ENCODE results near the gene HLF. TPM values are rescaled to one million over a fixed set of nuclear protein-coding genes. Genes with fewer than 3 reads are reported as not detected.

The HLF gene
- total RNA-seq, 1 experiment from 2014 or later = 1.5 TPM

DNA sequence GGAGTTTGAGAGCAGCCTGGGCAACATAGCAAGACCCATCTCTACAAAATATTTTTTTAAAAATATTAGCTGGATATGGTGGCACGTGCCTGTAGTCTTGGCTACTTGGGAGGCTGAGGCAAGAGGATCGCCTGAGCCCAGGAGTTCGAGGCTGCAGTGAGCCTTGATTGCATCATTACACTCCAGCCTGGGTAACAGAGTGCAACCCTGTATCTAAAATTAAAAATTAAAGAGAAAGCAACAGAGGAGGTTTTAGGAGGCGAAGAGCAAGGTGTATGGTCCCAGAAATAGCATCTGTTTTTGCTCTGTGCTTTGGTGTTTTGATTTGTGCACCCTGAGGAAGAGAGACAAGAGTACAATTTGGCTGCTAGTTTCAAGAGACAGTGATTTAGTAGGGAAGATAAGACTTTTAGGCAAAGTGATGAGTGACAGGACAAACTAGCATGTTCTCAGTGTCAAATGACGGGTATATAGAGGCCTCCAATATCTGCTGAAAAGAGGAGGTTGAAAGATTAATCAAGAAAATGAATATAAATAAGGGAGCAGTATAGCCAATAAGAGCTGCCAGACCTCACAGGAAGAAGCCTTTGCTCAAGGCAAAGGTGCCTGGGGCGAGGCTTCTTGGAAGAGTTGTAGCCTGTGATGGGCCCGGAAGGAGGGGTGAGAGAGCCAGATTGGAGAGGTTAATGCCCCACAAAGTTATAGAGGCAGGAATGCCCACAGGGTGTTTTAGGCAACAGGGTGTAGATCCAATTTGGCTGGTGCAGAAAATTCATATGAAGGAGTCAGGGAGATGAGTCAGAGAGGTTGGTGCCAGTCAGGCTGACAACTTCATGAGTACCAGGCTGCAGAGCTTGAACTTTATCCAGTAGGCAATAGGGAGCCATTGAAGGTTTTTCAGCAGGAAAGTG lies 11.4 kb downstream of the HLF start:
- H3K27me3 ChIP-seq = no peaks in the 10 kb centered on the region
- no peaks in the 10 kb centered on the region for H3K9me3 ChIP-seq (replicated peaks)
- H3K4me3 ChIP-seq = no peak overlapping the region
- no peaks in the 10 kb centered on the region for H3K4me1 ChIP-seq
- no peak for DNase-seq
- H3K36me3 ChIP-seq = no peaks in the 10 kb centered on the region
- H3K27ac ChIP-seq = no peak overlapping the region

DNA sequence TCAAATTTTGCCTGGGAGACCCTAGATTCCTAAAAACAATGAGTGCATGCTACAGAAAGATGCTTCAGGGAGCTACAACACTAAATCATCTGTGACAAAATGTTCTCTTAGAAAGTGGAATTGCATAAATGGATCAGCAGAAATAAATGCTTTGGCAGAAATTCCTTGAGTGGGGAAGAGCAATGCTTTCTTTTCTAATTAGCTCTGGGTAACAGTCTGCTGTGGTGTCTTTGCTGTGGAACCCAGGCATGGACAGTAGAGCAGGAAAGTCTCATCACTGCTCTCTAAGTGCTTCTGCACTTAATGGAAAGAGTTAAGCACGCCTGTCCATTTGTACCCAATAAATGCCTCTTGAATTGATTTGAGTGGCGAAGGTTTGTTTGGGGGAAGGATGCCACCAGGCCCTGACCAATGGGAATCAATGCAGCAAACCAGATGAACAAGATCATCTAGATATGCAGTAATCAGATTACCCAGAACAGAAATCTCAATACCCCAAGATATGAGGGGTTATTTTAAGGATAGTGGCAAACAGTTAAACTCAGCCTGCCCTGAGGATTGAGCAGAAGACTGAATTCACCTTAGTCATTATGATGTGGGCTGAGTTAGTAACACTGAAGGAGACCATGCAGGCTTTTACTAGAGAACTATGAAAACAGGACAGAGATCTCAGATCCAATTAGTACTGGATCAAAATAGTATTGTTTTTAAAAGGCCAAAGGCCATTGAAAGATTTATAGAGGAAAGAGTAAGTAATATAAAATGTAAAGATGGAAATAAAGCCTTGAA lies 13.6 kb downstream of the HLF start:
- Histone ChIP-seq H3K4me3 (no peak overlapping the region), H3K4me1 (no peaks in the 10 kb centered on the region), H3K9me3 (replicated peaks) (no peaks in the 10 kb centered on the region), H3K27ac (no peak overlapping the region), H3K27me3 (no peaks in the 10 kb centered on the region), H3K36me3 (no peaks in the 10 kb centered on the region)
- DNase-seq = no peak

DNA sequence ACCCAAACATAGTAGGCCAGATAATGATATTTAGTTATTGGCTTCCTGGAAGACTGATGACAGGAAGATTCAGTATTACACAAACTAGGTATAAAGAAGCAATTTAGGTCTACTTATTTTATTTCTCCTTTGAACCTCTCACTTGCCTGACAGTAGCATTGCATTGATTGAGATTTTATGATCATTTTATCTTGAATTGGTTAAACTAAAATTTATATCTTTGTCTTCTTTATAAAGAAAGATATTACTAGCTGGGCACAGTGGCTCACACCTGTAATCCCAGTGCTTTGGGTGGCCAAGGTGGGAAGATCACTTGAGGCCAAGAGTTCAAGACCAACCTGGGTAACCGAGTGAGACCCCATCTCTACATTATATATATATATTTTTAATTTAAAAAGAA lies 14.4 kb downstream of the HLF start:
- no peak overlapping the region for H3K4me3 ChIP-seq

DNA sequence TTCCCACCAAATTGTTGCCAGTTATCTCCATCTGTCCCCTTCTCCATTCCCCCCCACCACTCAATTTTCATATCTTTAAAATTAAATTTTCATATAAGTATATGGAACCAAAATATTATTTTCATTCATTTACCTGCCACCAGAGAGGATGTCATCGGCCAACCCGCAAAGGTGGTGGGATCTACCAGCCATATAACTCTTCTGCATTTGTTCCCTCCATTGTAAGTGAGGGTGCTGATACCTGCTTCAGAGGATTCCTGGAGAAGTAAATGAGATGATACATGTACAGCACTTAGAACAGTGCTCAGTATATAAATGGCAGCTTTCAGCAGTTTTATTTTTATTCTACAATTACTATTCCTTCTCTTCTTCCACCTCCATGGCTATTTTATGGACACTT lies 15.0 kb downstream of the HLF start:
- Histone ChIP-seq H3K4me3 (no peak overlapping the region), H3K4me1 (no peaks in the 10 kb centered on the region), H3K9me3 (replicated peaks) (no peaks in the 10 kb centered on the region), H3K27me3 (no peaks in the 10 kb centered on the region), H3K36me3 (no peaks in the 10 kb centered on the region), H3K27ac (no peak overlapping the region)
- no peak for DNase-seq

More for the DNA sequence above, 14.4 kb downstream of the HLF start:
- Histone ChIP-seq H3K27ac (no peak overlapping the region), H3K36me3 (no peaks in the 10 kb centered on the region), H3K9me3 (replicated peaks) (no peaks in the 10 kb centered on the region), H3K27me3 (no peaks in the 10 kb centered on the region), H3K4me1 (no peaks in the 10 kb centered on the region)
- no peak for DNase-seq

DNA sequence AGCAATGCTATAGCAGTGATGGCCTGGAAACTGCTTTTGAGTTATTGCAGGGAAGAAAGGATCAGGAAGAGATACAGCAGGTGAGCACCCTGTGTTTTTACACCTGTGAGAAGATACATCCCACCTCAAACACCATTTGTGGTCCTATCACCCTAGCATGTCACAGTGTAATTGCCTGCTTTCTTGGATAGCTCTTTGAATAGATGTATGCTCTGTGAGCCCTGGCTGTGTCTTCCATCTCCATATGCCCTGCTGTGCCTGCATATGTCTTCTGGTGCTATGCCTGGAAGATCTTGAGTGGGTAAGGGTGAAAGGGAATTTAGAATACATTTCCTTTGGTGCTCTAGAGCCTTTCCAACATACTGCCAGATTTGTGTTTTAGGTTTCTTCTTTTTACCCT lies 15.5 kb downstream of the HLF start:
- H3K27ac ChIP-seq = no peak overlapping the region
- no peaks in the 10 kb centered on the region for H3K4me1 ChIP-seq
- no peak for DNase-seq
- no peaks in the 10 kb centered on the region for H3K9me3 ChIP-seq (replicated peaks)
- no peak overlapping the region for H3K4me3 ChIP-seq
- H3K36me3 ChIP-seq = no peaks in the 10 kb centered on the region
- H3K27me3 ChIP-seq = no peaks in the 10 kb centered on the region

DNA sequence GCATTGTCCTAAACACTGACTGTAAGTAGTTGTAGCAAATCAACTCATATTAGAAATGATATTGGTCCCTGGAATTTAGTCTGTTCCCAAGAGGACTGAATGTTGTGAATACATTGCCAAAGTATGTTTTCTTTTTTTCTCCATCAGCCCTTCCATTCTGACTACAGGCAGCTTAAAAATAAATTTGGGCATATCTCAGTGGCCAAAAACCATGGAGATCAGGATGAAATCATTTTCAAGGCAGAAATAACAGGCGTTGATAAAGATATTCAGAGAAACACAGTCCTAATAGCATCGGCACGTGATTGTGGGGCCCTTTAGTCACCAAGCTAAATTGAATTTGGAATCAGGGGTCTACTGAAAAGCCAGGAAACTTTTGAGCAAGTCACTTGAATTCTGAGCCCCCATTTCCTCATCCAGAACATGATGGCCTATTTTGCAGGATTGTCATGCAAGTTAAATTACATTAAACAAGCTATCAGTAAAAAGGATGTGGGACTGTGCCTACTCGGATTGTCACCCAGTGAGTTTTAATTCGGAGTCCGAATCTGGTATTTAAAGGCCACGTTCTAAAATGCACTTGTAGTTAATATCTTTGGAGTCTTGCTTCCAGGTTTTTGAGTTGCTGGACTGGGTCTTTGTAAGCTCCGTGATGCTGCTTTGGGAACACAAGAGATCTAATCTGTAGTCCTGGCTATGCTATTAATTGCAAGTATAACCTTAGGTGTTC lies 17.1 kb downstream of the HLF start:
- H3K4me1 ChIP-seq = no peaks in the 10 kb centered on the region
- no peak overlapping the region for H3K27ac ChIP-seq
- DNase-seq = no peak
- H3K36me3 ChIP-seq = no peaks in the 10 kb centered on the region
- H3K9me3 ChIP-seq (replicated peaks) = no peaks in the 10 kb centered on the region
- no peak overlapping the region for H3K4me3 ChIP-seq
- H3K27me3 ChIP-seq = no peaks in the 10 kb centered on the region

DNA sequence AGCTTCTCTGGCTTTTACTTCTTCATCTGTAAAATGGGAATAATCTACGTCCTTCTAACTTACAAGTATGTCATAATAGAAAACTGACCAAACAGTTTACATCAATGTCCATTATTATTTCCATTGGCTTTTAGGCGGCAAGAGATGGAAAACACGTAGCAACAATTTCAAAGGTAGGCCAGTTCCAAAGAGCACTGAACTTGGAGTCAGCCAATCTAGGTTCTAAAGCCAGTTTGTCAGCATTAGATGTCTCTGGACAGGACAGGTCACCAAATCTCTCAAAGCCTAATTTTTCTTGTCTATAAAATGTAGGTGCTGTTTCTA lies 17.6 kb downstream of the HLF start:
- no peak for DNase-seq
- H3K9me3 ChIP-seq (replicated peaks) = no peaks in the 10 kb centered on the region

DNA sequence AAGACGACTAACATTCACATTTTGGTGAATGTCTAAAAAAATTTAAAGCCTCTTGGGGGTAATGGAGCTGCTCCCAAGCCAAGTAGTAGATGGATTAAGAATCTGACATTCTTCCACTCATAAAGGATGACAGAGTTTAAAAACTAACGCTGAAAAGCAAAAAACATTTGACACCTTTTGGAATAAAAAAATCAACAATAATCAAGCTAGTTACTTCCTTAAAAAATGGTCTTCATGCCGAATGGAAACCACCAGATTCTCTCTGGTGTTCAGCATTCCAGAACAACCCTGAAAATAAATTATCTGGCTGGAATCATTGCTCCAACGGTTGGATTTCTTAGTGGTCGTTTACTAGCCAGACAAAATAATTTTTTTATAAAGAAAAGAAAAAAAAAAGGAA lies 18.0 kb downstream of the HLF start:
- Histone ChIP-seq H3K27ac (no peak overlapping the region), H3K4me3 (no peak overlapping the region), H3K36me3 (no peaks in the 10 kb centered on the region), H3K27me3 (no peaks in the 10 kb centered on the region), H3K4me1 (no peaks in the 10 kb centered on the region), H3K9me3 (replicated peaks) (no peaks in the 10 kb centered on the region)
- no peak for DNase-seq

More for the DNA sequence above, 17.6 kb downstream of the HLF start:
- no peak overlapping the region for H3K4me3 ChIP-seq
- no peaks in the 10 kb centered on the region for H3K27me3 ChIP-seq
- H3K36me3 ChIP-seq = no peaks in the 10 kb centered on the region
- no peak overlapping the region for H3K27ac ChIP-seq
- H3K4me1 ChIP-seq = no peaks in the 10 kb centered on the region

DNA sequence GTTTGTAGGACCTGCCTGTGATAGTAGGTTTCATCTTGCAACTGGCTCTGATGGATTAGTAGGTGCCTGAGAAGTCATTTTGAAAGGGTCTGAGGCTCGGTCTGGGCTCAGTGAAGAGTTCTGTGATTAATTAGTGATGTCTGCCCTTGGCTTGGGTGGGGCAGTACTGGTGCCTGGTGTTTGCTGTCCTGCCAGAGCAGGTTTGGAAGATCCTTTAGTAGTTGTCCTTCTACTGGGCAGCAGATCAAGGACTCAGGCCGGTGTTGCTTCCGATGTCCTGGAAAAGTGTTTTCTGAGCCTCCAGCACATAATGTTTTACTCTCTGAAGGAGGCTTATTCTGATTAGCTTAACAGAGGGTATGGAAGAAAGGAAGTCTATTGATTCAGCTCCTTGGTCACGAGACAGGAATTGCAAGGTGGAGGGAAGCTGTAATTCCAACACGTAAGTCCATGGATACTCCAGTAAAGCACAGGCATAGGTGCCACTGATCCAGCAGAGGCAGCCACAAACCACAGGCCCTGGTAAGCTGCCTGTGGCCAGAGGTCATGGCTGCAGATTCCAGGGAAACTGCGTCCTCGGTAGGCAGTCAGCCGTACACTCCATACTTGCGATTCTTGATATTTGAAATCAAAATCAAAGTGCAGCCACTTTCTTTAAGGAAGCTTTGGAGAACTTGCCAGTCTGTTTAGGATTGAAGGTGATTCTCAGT lies 18.7 kb downstream of the HLF start:
- no peaks in the 10 kb centered on the region for H3K27me3 ChIP-seq
- no peak overlapping the region for H3K4me3 ChIP-seq
- no peaks in the 10 kb centered on the region for H3K4me1 ChIP-seq
- no peak overlapping the region for H3K27ac ChIP-seq
- no peaks in the 10 kb centered on the region for H3K9me3 ChIP-seq (replicated peaks)
- no peak for DNase-seq
- no peaks in the 10 kb centered on the region for H3K36me3 ChIP-seq

DNA sequence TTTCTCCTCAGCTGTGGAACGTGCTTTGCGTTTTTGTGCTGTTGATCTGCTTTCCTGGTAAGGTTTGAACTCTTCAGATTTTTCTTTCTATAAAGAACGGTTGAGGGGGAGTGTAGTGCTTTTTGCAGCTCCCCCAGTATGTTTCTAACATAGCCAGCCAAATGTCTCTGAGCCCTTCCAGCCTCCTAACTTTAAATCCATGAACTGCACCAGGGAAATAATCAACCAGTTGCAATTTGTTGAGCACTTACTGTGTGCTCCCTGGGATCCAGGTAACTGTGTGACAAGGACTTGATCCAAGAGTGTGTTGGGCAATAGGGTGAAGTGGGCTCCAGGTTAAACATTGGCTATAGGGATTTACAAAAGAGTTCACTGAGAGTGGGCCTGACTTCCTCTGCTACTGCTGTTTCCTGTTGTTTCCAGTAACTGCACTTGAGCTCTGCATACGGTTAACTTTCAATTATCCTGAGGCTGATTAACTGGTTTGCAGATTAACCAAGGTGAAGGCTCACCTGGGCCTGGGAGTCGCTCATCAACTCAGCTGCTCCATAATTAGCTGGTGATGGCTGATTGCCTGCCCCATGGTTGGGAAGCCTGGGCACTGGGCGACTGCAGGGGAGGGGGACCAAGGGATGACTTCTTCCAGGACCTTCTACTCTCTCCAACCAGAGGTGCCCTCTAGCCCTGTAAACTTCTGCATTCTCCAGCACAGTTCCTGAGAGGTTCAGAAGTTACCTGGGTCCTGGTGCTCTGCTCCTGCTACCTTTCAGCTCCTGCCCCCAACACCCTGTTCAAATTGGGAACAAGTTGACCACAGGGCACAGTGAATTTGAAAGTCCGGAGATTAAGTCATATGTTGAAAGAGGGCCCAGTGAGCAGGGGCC lies 19.5 kb downstream of the HLF start:
- Histone ChIP-seq H3K27me3 (no peaks in the 10 kb centered on the region), H3K9me3 (replicated peaks) (no peaks in the 10 kb centered on the region)
- DNase-seq = no peak

DNA sequence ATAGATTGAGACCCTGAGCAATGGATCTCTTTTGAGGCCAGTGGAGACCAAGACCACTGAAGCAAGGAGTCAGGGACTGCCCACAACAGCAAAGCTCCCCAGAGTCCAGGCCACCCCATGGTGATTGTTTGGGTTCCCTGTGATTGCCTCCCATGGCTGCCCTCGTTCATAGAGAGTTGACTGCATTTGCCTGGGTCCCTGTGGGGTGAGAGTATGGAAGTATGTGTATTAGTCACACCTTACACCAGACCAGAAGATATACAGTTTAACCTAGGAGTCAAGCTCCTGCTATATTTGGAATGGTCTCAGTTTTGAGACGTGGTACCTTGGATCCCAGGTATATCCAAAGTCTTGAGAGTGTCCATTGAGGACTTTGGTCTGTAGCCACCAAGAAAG lies 20.2 kb downstream of the HLF start:
- Histone ChIP-seq H3K27me3 (no peaks in the 10 kb centered on the region), H3K4me3 (no peak overlapping the region), H3K4me1 (no peaks in the 10 kb centered on the region), H3K36me3 (no peaks in the 10 kb centered on the region), H3K27ac (no peak overlapping the region), H3K9me3 (replicated peaks) (no peaks in the 10 kb centered on the region)
- DNase-seq = no peak

More for the DNA sequence above, 19.5 kb downstream of the HLF start:
- H3K36me3 ChIP-seq = no peaks in the 10 kb centered on the region
- no peak overlapping the region for H3K27ac ChIP-seq
- no peaks in the 10 kb centered on the region for H3K4me1 ChIP-seq
- H3K4me3 ChIP-seq = no peak overlapping the region

DNA sequence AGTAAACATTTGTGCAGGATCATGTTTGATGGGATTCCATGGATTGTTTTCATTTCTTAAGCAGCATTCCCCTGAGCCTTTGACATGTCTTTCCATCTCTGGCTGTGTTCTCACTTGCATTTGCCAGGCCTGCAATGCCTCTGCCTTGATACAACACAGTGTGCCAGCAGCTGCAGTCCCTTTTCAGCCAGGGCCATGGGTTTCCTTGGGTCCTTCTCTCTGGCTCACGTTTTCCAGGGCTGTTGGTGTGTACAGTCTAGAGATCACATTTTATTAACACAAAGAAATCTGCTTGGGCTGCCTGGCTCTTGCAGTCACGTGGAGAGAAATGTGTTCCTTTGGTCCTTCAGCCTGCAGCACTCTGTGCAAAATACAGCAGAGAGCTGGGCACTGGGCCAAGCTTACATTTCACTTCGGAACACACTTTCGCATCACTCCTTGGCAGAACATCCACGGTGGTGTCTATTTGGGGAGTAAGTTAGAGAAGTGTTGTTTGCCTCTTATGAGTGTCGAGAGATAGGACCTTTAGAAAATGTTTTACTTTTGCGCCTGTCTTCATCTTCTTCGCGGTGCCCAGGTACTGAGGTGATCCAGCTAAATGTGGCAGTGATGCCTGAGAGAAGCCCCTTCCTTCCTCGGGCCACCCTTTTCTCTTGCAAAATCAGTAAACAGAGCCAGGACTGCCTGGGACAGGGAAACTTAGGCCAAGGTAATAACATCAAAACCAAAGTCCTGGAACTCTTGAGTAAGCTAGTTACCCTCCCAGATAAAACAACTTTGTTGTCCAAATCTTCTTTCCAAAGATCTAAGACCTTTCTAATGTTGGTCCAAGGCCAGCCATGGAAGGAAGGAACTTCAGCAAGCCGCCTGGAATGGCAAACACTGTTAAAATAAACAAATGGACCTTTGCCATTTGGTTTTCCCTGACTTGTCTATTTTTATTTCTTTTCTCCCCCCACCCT lies 20.9 kb downstream of the HLF start:
- no peaks in the 10 kb centered on the region for H3K4me1 ChIP-seq
- H3K9me3 ChIP-seq (replicated peaks) = no peaks in the 10 kb centered on the region
- H3K4me3 ChIP-seq = no peak overlapping the region
- no peaks in the 10 kb centered on the region for H3K36me3 ChIP-seq
- H3K27ac ChIP-seq = no peak overlapping the region
- H3K27me3 ChIP-seq = no peaks in the 10 kb centered on the region
- DNase-seq = no peak

Data from SJCRH30 (cell line).